H1 (cell line): ENCODE results near the gene EYA4. TPM values are rescaled to one million over a fixed set of nuclear protein-coding genes. Genes with fewer than 3 reads are reported as not detected.

Experiments used
- CTCF ChIA-PET: fragments of 300-600 bp; sonication (Branson Sonifier 250); formaldehyde crosslinking; loops from one replicate; lab custom pipeline; 2021; ENCODE audit not compliant: partially characterized antibody; lab: Charles Lee
- POLR2A ChIA-PET: fragments of 300-600 bp; sonication (Branson Sonifier 250); formaldehyde crosslinking; loops from one replicate; lab custom pipeline; 2021; ENCODE audit warnings: inconsistent platforms; ENCODE audit not compliant: partially characterized antibody; lab: Charles Lee
- DNase-seq, 2 experiments: peaks; one replicate each; pipeline versions ENCODE4 v3.0.0 to v3.0.0-alpha.2; 2010 to 2022; ENCODE audit warnings: low spot score in 2 of 2, low read depth in 1 of 2, mixed read lengths in 1 of 2
- FAIRE-seq: peaks from 2 replicates; lab custom pipeline; 2011; peaks lifted over from hg19 to GRCh38; lab: Jason Lieb, UNC
- H2AFZ ChIP-seq: 2 replicates; pipeline ENCODE4 v1.8.1; 2012; ENCODE audit warnings: low read length, inconsistent platforms
- H2AK5ac ChIP-seq: 2 replicates; pipeline ENCODE4 v1.6.1; 2013; ENCODE audit warnings: low read depth, low read length
- H2BK120ac ChIP-seq: replicated peaks from 2 replicates; pipeline ENCODE3; 2013; ENCODE audit warnings: low read depth, low read length, inconsistent platforms
- H2BK12ac ChIP-seq: 2 replicates; pipeline ENCODE4 v1.6.1; 2013; ENCODE audit warnings: low read depth, low read length
- H2BK15ac ChIP-seq: 2 replicates; pipeline ENCODE4 v1.6.1; 2013; ENCODE audit warnings: low read length
- H2BK20ac ChIP-seq: 2 replicates; pipeline ENCODE4 v1.6.1; 2013; ENCODE audit warnings: low read length
- H2BK5ac ChIP-seq: 2 replicates; pipeline ENCODE4 v1.6.1; 2013; ENCODE audit warnings: low read depth, low read length
- H3K14ac ChIP-seq: 2 replicates; pipeline ENCODE4 v1.6.1; 2013; ENCODE audit warnings: inconsistent platforms; ENCODE audit not compliant: insufficient read length
- H3K18ac ChIP-seq: 2 replicates; pipeline ENCODE4 v1.6.1; 2013; ENCODE audit warnings: low read length; ENCODE audit errors: extremely low read depth
- H3K23ac ChIP-seq: 2 replicates; pipeline ENCODE4 v1.6.1; 2013; ENCODE audit warnings: inconsistent platforms; ENCODE audit not compliant: insufficient read length
- H3K23me2 ChIP-seq: 2 replicates; pipeline ENCODE4 v1.6.1; 2013; ENCODE audit warnings: low read depth, low read length
- H3K27ac ChIP-seq: 2 replicates; pipeline ENCODE4 v1.6.1; 2011; ENCODE audit warnings: low read depth, low read length, inconsistent platforms
- H3K27me3 ChIP-seq, 4 experiments: replicated peaks in 1 of 4; 1 replicate in 1 of 4; 2 replicates in 3 of 4; pipeline versions ENCODE4 v1.6.1 to v1.8.1; 2011 to 2013; ENCODE audit warnings: low read length in 3 of 4, mild to moderate bottlenecking in 3 of 4, inconsistent platforms in 2 of 4, mixed read lengths in 2 of 4, moderate library complexity in 1 of 4; ENCODE audit not compliant: control insufficient read depth in 3 of 4, insufficient read depth in 3 of 4; ENCODE audit errors: extremely low read depth in 1 of 4
- H3K36me3 ChIP-seq, 4 experiments: 2 replicates each; pipeline versions ENCODE4 v1.6.1 to v1.8.1; 2011 to 2013; ENCODE audit warnings: mild to moderate bottlenecking in 4 of 4, low read length in 3 of 4, moderate library complexity in 2 of 4, control low read depth in 1 of 4, inconsistent platforms in 1 of 4; ENCODE audit not compliant: insufficient read depth in 4 of 4, control insufficient read depth in 2 of 4
- H3K4ac ChIP-seq: replicated peaks from 2 replicates; pipeline ENCODE3; 2013; ENCODE audit warnings: low read length, low read depth, mixed read lengths, inconsistent platforms; ENCODE audit not compliant: insufficient read length
- H3K4me1 ChIP-seq, 4 experiments: replicated peaks in 1 of 4; 1 replicate in 1 of 4; 2 replicates in 3 of 4; pipeline versions ENCODE4 v1.6.1 to v1.8.1; 2011 to 2013; ENCODE audit warnings: low read length in 3 of 4, inconsistent platforms in 2 of 4, mixed read lengths in 1 of 4; ENCODE audit not compliant: insufficient read depth in 4 of 4, control insufficient read depth in 3 of 4
- H3K4me2 ChIP-seq, 2 experiments: 2 replicates each; pipeline versions ENCODE4 v1.6.1 to v1.8.1; 2011 to 2013; ENCODE audit warnings: low read depth in 2 of 2, low read length in 2 of 2, control low read depth in 1 of 2, inconsistent platforms in 1 of 2, mild to moderate bottlenecking in 1 of 2; ENCODE audit not compliant: insufficient read depth in 1 of 2
- H3K4me3 ChIP-seq, 4 experiments: fragments of 200-600, 300-600 bp in 1 of 4; sonication (generic), shearing (Covaris generic), sonication (Bioruptor Twin) in 1 of 4; 2 replicates each; pipeline versions ENCODE4 v1.5.1 to v1.8.1; 2011 to 2016; ENCODE audit warnings: low read length in 4 of 4, low read depth in 3 of 4, control low read depth in 2 of 4, inconsistent platforms in 2 of 4, mild to moderate bottlenecking in 2 of 4, mixed read lengths in 1 of 4, moderate library complexity in 1 of 4; ENCODE audit not compliant: insufficient read depth in 2 of 4; ENCODE audit errors: extremely low read depth in 1 of 4
- H3K56ac ChIP-seq: replicated peaks from 2 replicates; pipeline ENCODE3; 2013; ENCODE audit warnings: low read depth, mild to moderate bottlenecking, mixed read lengths, low read length, inconsistent platforms; ENCODE audit not compliant: insufficient read length
- H3K79me1 ChIP-seq: 2 replicates; pipeline ENCODE4 v1.6.1; 2013; ENCODE audit warnings: low read depth, low read length, control low read depth
- H3K79me2 ChIP-seq, 2 experiments: 2 replicates each; pipeline versions ENCODE4 v1.6.1 to v1.8.1; 2012 to 2013; ENCODE audit warnings: low read length in 2 of 2, mild to moderate bottlenecking in 2 of 2, inconsistent platforms in 1 of 2; ENCODE audit not compliant: insufficient read depth in 2 of 2, control insufficient read depth in 1 of 2
- H3K9ac ChIP-seq, 4 experiments: replicated peaks in 1 of 4; 1 replicate in 1 of 4; 2 replicates in 3 of 4; pipeline versions ENCODE4 v1.6.1 to v1.8.1; 2011 to 2013; ENCODE audit warnings: low read depth in 3 of 4, low read length in 3 of 4, control low read depth in 2 of 4, mild to moderate bottlenecking in 2 of 4, moderate library complexity in 2 of 4, inconsistent platforms in 1 of 4; ENCODE audit errors: extremely low read depth in 1 of 4
- H3K9me3 ChIP-seq, 2 experiments: 2 replicates each; pipeline versions ENCODE4 v1.6.1 to v1.8.1; 2012 to 2013; ENCODE audit warnings: mild to moderate bottlenecking in 2 of 2, moderate library complexity in 2 of 2, control low read depth in 1 of 2, inconsistent platforms in 1 of 2, low read depth in 1 of 2, low read length in 1 of 2, mixed read lengths in 1 of 2; ENCODE audit not compliant: insufficient read depth in 2 of 2
- H4K20me1 ChIP-seq, 2 experiments: replicated peaks in 1 of 2; 2 replicates each; pipeline versions ENCODE3 to v1.8.1; 2011 to 2013; ENCODE audit warnings: inconsistent platforms in 2 of 2, low read length in 2 of 2, mild to moderate bottlenecking in 1 of 2; ENCODE audit not compliant: insufficient read depth in 2 of 2, control insufficient read depth in 1 of 2
- H4K5ac ChIP-seq: 2 replicates; pipeline ENCODE4 v1.6.1; 2013; ENCODE audit warnings: low read length, low read depth, mixed read lengths, inconsistent platforms; ENCODE audit not compliant: insufficient read length
- H4K8ac ChIP-seq: 2 replicates; pipeline ENCODE4 v1.8.0; 2013; ENCODE audit warnings: mild to moderate bottlenecking, moderate library complexity, low read length, inconsistent platforms; ENCODE audit not compliant: insufficient read depth; ENCODE audit errors: extremely low read depth
- H4K91ac ChIP-seq: replicated peaks from 2 replicates; pipeline ENCODE3; 2013; ENCODE audit warnings: low read length, mixed read lengths, inconsistent platforms; ENCODE audit not compliant: insufficient read length
- ATF2 ChIP-seq: IDR thresholded peaks from 2 replicates; pipeline ENCODE4 v1.6.1; 2012; ENCODE audit warnings: low read length, inconsistent platforms
- E2F6 ChIP-seq: IDR thresholded peaks from 2 replicates; pipeline ENCODE4 v1.6.1; 2012; ENCODE audit warnings: inconsistent platforms
- SIRT6 ChIP-seq: IDR thresholded peaks from one replicate; pipeline ENCODE4 v1.7.1; 2012; ENCODE audit warnings: low read length, inconsistent platforms
- SRF ChIP-seq: IDR thresholded peaks from 2 replicates; pipeline ENCODE4 v1.6.1; 2011; ENCODE audit warnings: mild to moderate bottlenecking, low read depth, low read length, moderate library complexity
- WGBS, 2 experiments: shearing (Covaris generic) in 1 of 2; methylation state at CpG; one replicate each; pipeline versions ENCODE4 v1.1.6 to v1.1.7; 2013 to 2015; ENCODE audit warnings: low lambda C conversion rate in 2 of 2, mixed read lengths in 2 of 2, inconsistent platforms in 1 of 2, low coverage in 1 of 2, missing lambda C conversion rate in 1 of 2; ENCODE audit not compliant: insufficient replicate concordance in 2 of 2, insufficient coverage in 1 of 2, insufficient read length in 1 of 2; ENCODE audit errors: extremely low coverage in 1 of 2, missing lambda C conversion rate in 1 of 2; 5-methylcytosine and 5-hydroxymethylcytosine counted together
- polyA plus RNA-seq, 7 experiments: library from polyadenylated mRNA; depleted of rRNA in 3 of 7; stranded (reverse) in 5 of 7; unstranded in 2 of 7; fragments of >200 nt in 5 of 7; fragments of 200-250 nt in 2 of 7; gene quantifications; 1 replicate in 5 of 7; 2 replicates in 1 of 7; 4 replicates in 1 of 7; pipeline versions ENCODE4 v1.2.1 to v1.2.3, GENCODE V29; 2011 to 2013; ENCODE audit warnings: missing spikeins in 2 of 7, mixed read lengths in 2 of 7
- total RNA-seq: library from RNA; stranded (reverse); fragmentation: NEBNext Ultra II Directional; extraction: Animal tissue kit (Norgen Biotek cat#: 25700); gene quantifications from 2 replicates; pipeline ENCODE4 v1.2.1, GENCODE V29; 2021

The EYA4 gene
- total and polyA plus RNA-seq, 2 of the 8 experiments (the other 6 are each of a cell fraction or from before 2014, with no cell fraction given), result 0.06 to 0.17 TPM

GRCh38 chr6:133362813-133363212 lies 121.7 kb downstream of the EYA4 start:
- no peak overlapping the region for H4K91ac ChIP-seq

More at GRCh38 chr6:133362813-133363212, 121.7 kb downstream of the EYA4 start:
- no peak overlapping the region for H2BK20ac ChIP-seq
- no peaks in the 10 kb centered on the region for H3K27me3 ChIP-seq
- no peak overlapping the region for H3K27ac ChIP-seq
- H3K4ac ChIP-seq, result no peak overlapping the region
- H3K14ac ChIP-seq, result no peak overlapping the region
- H2BK12ac ChIP-seq, result no peak overlapping the region
- POLR2A ChIA-PET, result no interaction called here
- H4K20me1 ChIP-seq, result no peaks in the 10 kb centered on the region
- H3K9ac ChIP-seq, result no peak overlapping the region
- FAIRE-seq (no peak), DNase-seq (no peak)
- no peak overlapping the region for H3K18ac ChIP-seq
- TF ChIP-seq SRF (no peak), E2F6 (no peak), SIRT6 (no peak), ATF2 (no peak)
- H3K23ac ChIP-seq, result no peak overlapping the region
- no peaks in the 10 kb centered on the region for H3K36me3 ChIP-seq
- no peaks in the 10 kb centered on the region for H3K79me1 ChIP-seq
- H2BK5ac ChIP-seq, result no peak overlapping the region
- no peaks in the 10 kb centered on the region for H3K79me2 ChIP-seq
- no peak overlapping the region for H3K56ac ChIP-seq
- no peak overlapping the region for H3K4me2 ChIP-seq
- no peaks in the 10 kb centered on the region for H3K9me3 ChIP-seq
- no peak overlapping the region for H2AK5ac ChIP-seq
- H2AFZ ChIP-seq, result no peak overlapping the region
- no peak overlapping the region for H2BK120ac ChIP-seq
- H4K8ac ChIP-seq, result no peak overlapping the region
- H2BK15ac ChIP-seq, result no peak overlapping the region
- H3K23me2 ChIP-seq, result no peaks in the 10 kb centered on the region
- CTCF ChIA-PET, result interaction anchor here (2.3 kb wide), 1 partner anchor 11 kb away, joined by 6 read pairs; no protein-coding TSS in a partner anchor
- H3K4me3 ChIP-seq, result no peak overlapping the region
- WGBS, 2 experiments, result 91% methylated on average over 4 of the region's 4 CpGs; no CpG with 5 or more reads in 1 of the 2 experiments
- no peaks in the 10 kb centered on the region for H3K4me1 ChIP-seq
- no peak overlapping the region for H4K5ac ChIP-seq
